NCI-H2196 (cell line): ENCODE results near the gene NUP93.
"Not testable (repeated sequence)": the region's sequence is repeated elsewhere in the genome, so short reads cannot be mapped to it uniquely, and the experiment has no call there.

Experiments
- DNase-seq: peaks from one replicate; lab custom pipeline; 2025; ENCODE audit not compliant: unreplicated experiment; lab: John Stamatoyannopoulos, UW

The NUP93 gene

DNA sequence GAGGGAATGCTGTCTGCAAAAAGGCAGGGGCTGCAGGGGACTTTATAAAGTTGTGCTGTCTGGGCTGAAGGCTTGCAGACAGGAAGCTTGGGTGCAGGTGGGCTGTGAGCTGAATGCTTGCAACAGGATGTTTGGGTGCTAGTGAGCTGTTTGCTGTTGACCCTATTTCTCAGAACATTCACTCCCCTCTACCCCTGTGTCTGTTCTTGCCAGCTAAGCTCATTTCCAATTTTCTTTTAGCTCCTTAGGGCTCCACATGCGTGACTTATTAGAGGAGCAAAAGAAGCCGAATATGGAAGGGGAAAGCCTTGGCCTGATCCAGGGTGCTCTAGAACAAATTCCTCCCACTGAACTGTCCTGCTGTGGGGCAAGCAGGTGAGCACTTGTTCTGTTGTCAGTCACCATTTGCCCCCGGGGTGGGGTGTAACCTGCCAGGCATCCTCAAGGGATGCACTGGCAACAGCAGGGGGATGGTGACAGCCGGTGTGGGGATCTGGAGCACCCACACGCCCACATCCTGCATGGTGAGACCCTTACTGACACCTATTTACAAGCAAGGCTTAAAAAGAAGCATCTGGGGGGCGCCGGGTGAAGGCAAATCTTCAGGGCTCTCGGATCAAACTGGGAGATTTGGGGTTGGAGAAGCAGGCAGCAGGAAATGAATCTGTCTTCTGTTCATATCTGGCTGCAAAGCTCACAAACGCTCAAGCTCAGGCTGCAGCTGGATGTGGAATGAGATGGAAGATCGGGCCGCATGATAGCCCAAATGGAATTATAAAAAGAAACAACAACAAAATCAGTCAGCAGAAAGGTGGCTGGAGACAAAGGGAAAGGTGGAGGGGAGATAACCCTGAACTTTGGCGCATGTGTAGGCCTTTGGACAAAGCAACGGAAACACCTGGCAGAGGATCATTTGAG is 21.1 kb upstream of the NUP93 start:
- DNase-seq: no peak

DNA sequence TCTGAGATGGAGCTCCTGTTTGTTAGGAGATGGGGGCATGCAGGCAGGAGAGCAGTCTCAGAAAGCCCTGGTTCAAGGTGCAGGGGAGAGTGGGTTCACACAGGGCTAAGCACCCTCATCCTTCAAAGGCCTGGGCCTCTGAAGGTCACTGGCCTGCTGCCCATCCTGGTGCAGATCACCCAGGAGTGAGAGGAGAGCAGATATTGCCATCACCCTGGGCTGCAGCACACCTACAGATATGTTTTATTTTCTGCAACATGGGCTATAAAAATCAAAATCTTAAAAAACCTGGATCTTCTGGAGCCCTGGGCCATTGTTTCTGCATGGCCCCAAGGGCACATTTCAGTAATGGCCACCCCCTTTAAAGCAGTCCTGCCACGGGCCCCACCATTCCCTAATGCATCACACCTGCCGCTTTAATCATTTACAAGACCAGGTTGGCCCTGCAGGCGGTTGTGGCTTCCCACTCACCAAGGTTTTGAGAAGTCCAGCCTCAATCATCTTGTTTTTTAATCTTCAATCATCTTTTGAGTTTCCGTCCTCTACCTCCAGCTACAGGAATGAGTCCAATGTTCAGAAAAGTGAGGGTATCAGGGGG is 20.4 kb upstream of the NUP93 start:
- no peak for DNase-seq

DNA sequence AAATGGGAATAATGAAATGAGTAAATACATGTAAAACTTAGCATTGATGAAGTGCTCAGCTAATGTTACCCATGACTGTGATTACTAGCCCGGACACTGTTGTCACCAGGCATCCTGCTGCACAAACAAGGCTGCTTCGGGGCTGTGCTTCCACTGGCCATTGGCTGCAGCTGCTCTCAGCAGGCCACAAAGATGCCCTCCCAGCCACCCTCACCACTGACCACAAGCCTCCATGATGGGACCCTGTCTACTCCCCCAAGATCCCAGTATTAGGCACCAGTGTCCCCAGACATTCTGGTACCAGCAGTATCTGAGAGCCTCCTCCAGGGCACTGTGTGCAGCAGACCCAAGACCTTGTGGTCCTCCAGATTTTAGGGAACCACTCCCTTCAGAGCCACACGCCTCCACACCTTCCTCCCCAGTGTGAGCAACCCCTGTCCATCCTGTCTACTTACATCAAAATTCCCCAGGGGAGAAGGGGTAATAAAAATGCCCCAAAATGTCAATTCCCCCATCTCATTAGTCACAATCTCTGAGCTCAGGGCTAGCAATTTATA is 19.7 kb upstream of the NUP93 start:
- no peak for DNase-seq

DNA sequence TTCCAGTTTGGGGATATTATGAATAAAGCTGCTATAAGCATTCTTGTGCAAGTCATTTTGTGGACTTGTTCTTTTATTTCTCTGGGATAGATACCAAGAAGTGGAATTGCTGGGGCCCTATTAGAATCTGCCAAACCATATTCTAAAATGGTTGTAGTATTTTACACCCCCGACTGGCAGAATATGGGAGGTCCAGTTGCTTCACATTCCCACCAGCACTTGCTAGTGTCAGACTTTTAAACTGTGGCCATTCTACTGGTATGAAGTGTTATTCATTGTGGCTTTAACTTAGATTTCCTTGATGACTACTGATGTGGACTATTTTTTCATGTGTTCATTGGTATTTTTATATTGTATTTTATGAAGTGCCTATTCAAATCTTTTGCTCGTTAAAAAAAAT is 18.1 kb upstream of the NUP93 start:
- DNase-seq: no peak

DNA sequence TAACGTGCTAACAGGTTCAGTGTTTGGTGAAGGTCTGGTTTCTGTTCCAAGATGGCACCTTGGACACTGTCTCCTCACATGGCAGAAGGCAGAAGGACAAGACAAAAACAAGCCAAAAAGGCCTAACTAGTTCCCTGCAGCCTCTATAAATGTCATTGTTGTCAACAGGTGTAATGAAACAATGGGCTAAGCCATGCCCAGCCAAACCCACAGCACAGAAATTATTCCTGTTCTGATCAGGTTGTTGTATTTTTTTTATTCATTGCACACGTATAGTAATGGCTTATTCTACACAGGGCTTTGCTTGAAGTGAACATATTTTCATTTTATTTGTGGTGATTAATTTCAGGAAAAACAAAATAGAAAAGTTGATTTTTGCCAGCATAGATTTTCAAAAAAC is 16.1 kb upstream of the NUP93 start:
- DNase-seq: no peak

DNA sequence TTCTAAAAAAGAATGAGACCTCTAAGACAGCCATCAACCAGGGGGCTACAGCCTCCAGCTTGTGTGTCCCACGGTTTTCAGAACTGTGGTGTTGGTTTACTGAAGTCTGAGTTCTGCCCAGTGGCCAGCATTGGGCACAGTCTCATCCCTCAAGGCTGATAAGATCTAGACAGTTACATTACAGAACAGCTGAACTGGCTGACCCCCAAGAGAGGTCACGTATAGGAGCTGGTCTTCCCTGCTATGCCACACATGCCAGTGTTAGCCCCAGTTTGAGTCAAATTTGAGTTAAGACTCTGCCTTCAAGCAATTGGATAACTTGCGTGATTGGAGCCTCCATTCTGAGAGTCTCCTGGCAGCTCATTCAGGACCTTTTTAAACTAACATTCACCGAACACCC is 14.8 kb upstream of the NUP93 start:
- DNase-seq: no peak

DNA sequence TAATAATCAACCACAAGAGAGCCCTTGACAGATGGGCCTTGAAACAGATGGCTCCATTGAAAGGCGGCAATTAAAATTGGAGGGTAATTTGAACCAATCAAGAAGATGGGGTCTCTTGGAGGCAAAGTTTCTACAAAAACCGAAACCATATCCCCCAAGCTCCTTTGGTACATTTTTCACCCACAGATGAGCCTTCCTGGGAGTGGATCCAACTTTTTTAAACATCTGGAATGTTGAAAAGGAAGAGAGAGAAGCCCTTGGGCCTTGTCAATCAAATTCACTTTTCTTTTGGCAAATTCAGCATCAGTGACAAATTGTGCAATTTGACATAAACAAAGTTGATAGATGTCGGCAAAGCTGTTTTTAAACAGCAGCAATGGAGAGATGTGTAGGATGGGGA is 13.2 kb upstream of the NUP93 start:
- DNase-seq: no peak

DNA sequence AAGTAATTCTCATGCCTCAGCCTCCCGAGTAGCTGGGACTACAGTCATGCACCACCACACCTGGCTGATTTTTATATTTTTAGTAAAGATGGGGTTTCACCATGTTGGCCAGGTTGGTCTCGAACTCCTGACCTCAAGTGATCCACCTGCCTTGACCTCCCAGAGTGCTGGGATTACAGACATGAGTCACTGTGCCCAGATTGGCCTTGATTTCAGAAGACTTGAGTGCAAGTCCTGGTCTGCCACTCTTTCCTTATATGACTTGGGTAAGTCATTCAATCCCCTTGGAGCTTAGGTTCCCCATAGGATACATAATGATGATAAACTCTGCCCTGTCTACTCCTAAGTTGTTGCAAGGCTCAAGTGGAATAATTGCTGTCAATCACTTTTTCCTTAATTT is 12.4 kb upstream of the NUP93 start:
- not testable (repeated sequence) for DNase-seq

DNA sequence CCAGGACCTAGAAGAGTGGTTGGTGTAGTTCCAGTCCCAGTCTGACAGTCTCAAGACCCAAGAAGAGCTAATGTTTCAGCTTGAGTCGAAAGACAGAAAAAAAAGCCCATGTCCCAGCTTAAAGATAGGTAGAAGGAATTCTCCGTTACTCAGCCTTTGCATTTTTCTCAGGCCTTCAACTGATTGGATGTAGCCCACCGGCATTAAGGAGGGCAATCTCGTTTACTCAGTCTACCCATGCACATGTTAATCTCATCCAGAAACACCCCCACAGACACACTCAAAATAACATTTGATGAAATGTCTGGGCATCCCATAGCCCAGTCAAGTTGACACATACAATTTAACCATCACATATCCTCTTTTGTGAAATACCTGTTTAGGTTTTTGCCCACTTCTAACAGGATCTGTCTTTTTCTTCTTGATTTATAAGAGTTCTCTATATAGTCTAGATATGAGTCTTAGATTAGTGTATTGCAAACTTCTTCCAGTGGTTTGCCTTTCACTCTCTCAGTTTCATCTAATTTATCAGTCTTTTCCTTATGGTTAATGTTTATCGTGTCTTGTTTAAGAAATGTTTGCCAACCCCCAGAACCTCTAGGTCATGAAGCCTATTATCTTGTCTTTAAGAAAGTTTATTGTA is 7.6 kb upstream of the NUP93 start:
- no peak for DNase-seq

DNA sequence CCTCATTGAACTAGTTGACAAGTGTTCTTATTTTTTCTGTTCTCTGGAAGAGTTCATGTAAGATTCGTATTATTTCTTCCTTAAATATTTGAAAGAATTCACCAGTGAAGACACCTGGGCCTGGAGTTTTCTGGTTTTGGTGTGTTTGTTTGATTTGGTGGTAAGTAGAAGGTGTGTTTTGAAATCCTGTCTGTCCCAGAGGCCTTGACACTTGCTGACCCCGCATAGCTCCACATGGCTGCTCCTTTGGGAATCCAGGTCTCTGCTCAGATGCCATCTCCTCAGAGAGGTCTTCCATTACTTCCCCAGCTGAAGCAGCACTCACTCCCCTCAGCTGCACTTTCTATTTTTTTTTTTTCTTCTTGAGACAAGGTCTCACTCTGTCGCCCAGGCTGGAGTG is 5.7 kb upstream of the NUP93 start:
- no peak for DNase-seq

DNA sequence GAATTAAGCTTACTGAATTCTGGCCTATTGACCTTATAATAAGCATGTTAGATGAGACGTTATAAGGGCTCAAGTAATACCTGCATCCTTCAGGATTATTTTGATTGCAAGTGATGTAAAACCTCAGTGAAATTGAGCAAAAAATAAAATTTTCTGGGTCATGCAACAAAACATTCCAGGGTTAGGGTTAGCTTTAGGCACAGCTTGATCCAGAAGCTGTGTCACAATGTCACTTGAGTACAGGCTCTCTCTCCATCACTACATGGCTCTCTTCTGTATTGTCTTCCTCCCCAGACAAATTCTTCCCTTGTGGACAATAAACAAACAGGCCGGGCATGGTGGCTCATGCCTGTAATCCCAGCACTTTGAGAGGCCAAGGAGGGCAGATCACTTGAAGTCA is 3.6 kb upstream of the NUP93 start:
- DNase-seq: no peak

DNA sequence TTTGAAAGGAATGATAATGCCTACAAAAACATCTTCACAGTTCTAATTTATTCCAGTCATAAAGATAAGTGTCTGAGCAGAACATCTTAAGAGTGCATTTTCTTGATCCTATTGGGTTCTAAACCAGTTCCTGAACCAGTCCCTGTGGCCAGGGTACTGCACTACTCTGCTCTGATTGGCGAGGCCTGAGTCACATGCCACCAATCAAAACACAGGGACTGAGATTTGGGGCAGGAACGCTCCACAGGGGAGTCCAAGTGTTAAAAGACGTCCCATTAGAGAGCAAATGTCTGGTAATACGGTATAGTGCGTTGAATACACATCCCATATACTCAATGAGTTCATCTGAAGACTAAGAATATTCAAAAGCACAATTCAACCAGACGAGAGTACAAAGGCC is 3.0 kb upstream of the NUP93 start:
- no peak for DNase-seq

DNA sequence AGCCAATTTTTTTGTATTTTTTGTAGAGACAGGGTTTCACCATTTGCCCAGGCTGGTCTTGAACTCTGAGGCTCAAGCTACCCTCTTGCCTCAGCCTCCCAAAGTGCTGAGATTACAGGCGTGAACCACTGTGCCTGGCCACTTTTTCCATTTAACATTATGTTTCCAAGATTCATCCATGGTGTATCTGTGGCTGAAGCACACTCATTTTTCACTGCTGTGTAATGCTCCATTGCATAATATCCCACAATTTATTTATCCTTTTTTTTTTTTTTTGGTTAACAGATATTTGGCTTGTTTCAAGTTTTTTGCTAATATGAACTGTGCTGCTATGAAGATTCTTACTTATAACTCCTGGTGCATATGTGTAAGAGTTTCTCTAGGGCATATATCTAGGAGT is 1.9 kb upstream of the NUP93 start:
- DNase-seq: no peak

DNA sequence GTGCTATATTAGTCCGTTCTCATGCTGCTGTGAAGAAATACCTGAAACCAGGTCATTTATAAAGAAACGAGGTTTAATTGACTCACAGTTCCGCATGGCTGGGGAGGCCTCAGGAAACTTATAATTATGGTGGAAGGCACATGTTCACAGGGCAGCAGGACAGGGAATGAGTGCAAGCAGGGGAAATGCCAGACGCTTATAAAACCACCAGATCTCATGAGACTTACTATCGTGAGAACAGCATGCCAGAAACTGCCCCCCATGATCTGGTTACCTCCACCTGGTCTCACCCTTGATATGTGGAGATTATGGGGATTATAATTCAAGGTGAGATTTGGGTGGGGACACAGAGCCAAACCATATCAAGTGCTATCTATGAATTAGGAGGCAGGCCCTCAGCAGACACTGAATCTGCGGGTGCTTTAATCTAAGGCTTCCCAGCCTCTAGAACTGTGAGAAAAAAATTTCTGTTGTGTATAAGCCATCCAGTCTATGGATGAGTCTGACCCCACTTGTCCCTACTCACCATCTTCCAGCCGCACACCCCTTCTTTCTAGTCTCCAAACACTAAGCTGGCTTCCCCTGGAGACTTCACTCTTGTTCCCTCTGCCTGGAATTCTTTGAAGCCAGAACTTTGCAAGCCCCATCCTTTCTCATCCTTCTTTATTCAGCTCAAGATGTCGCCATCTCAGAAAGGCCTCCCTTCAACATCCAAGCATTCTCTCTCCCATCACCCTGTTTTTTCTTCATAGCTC is 772 bp upstream of the NUP93 start:
- DNase-seq: no peak

DNA sequence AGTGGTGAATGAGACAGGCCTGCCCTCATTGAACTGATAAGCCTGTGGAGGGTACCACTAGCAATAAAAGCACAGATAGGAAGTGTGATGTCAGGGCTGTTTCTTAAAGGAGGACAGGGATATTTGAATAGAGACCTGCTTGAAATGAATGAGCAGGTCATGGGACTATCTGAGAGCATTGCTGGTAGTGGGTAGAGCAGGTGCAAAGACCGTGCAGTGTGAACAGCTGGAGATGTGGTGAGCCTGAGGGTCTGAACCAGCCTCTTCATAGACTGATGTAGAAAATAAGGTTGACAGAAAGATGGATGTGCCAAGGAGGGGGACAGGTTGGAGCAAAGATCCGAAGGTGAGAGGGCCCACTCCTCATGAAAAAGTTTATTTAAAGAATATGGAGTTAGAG is 2.4 kb downstream of the NUP93 start:
- no peak for DNase-seq

DNA sequence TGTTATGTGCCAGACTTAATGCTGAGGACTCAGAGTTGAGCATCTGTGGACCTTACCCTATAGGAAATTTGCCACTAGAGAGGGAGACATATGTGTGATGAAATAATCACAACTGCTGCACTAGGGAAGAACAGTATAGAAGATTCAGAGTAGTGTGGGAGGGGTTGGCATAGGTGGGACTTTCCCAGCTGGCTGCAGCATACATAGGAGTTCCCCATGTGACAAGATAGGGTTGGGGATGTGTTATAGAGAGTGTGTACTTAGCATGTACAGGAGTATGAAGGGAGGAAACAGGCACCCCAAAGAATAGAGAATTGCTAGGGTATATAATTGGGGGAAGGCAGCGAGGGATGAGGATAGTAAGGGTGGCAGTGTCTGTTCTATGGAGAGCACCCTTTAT is 2.9 kb downstream of the NUP93 start:
- no peak for DNase-seq

DNA sequence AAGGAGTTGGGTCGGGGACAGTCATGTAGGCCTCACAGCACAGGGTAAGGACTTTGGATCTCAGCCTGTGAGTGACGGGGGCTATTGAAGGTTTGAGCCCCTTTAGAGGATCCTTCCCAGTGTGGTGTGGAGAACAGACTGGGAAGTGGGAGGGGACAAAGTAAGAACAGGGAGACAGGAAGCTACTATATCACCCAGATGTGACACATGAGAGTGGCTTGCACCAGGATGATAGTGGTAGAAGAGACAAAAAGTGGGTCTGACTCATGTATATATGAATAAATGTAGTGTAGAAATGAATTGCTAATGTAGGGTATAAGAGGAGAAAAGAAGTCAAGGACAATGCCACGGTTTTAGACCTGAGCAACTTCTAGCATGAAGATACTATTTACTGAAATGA is 4.5 kb downstream of the NUP93 start:
- no peak for DNase-seq

DNA sequence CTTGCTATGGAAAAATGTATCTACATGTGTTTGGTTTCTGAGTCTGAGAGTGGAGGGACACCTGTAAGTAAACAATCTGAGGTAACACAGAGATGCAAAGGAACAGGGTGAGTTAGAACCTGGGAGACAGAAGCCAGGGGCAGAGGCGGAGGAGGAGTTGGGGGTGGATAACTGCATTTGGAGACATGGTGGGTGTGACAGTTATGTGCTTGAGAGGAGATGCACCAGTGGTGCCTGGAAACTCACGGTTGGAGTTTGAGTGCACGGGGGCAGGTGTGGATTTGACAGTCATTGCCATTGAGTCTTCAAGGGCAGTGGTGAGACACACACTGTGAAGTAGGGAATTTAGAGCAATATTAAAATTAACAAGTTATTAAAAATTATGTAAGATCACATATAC is 6.5 kb downstream of the NUP93 start:
- DNase-seq: no peak

DNA sequence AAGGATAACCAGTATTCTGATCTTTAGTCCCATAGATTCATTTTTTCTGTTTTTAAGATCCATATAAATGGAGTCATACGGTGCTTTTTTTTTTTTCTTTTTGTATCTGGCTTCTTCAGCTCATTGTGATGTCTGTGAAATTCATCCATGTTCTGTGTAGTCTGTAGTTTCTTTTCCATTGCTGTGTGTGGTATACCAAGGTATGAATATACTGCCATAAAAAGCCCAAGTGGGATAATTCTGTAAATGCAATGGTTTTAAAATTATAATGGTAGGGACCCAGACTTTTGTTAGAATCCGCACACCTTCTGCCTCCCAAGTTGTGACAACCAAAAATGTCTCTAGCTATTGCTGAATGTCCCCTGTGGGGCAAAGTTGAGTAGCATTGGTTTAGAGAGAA is 7.6 kb downstream of the NUP93 start:
- DNase-seq: no peak

DNA sequence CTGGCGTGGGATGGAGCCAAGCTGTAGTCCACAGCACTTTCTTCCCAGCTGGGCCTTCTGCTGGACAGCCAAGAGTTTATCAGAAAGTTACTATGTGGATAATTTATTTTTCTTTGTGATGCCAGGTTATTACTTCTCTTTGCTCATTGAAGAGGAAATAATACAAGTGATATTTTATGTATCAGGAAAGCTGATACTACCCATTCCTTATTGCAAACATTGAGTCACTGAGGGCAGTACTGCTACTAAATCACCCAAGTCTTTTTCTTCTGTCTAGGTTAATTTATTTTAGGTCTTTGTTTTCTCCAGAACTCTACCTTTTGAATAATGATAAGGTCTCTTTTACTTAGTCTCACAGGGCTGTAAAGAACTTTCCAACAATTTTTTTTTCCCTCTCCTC is 8.3 kb downstream of the NUP93 start:
- DNase-seq: no peak

DNA sequence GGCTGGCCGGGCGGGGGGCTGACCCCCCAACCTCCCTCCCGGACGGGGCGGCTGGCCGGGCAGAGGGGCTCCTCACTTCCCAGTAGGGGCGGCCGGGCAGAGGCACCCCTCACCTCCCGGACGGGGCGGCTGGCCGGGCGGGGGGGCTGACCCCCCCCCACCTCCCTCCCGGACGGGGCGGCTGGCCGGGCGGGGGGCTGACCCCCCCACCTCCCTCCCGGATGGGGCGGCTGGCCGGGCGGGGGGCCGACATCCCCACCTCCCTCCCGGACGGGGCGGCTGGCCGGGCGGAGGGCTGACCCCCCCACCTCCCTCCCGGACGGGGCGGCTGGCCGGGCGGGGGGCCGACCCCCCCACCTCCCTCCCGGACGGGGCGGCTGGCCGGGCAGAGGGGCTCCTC is 9.4 kb downstream of the NUP93 start:
- DNase-seq: not testable (repeated sequence)
